GM20000 (cell line): ENCODE data around the gene TMEM213.

Experiments used
- DNase-seq: peaks from one replicate; pipeline ENCODE4 v3.0.0; 2012; ENCODE audit warnings: low spot score
- TF ChIP-seq, protein P1 (sequence below): IDR thresholded peaks from 2 replicates; pipeline ENCODE4 v1.5.1; 2012; ENCODE audit warnings: mild to moderate bottlenecking, control low read depth; ENCODE audit errors: extremely low read depth, missing control alignments

Gene TMEM213

DNA sequence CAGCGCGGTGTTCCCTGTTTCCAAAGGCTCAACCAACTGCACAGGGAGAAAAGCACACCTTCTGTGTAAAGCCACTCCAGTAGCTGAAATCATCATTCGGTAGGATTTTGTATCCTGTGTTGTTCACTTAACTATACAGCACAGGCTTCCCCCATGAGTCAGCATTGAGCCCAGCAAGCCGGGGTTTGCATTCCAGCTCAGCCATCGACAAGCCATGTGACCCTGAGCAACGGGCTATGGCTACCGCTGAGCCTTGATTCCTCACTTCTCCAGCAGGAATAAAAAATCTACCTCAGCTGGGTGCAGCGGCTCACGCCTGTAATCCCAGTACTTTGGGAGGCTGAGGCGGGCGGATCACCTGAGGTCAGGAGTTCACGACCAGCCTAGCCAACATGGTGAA is 44.3 kb downstream of the TMEM213 start:
- TF ChIP-seq, protein P1, sequence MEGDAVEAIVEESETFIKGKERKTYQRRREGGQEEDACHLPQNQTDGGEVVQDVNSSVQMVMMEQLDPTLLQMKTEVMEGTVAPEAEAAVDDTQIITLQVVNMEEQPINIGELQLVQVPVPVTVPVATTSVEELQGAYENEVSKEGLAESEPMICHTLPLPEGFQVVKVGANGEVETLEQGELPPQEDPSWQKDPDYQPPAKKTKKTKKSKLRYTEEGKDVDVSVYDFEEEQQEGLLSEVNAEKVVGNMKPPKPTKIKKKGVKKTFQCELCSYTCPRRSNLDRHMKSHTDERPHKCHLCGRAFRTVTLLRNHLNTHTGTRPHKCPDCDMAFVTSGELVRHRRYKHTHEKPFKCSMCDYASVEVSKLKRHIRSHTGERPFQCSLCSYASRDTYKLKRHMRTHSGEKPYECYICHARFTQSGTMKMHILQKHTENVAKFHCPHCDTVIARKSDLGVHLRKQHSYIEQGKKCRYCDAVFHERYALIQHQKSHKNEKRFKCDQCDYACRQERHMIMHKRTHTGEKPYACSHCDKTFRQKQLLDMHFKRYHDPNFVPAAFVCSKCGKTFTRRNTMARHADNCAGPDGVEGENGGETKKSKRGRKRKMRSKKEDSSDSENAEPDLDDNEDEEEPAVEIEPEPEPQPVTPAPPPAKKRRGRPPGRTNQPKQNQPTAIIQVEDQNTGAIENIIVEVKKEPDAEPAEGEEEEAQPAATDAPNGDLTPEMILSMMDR = no peak
- no peak for DNase-seq

DNA sequence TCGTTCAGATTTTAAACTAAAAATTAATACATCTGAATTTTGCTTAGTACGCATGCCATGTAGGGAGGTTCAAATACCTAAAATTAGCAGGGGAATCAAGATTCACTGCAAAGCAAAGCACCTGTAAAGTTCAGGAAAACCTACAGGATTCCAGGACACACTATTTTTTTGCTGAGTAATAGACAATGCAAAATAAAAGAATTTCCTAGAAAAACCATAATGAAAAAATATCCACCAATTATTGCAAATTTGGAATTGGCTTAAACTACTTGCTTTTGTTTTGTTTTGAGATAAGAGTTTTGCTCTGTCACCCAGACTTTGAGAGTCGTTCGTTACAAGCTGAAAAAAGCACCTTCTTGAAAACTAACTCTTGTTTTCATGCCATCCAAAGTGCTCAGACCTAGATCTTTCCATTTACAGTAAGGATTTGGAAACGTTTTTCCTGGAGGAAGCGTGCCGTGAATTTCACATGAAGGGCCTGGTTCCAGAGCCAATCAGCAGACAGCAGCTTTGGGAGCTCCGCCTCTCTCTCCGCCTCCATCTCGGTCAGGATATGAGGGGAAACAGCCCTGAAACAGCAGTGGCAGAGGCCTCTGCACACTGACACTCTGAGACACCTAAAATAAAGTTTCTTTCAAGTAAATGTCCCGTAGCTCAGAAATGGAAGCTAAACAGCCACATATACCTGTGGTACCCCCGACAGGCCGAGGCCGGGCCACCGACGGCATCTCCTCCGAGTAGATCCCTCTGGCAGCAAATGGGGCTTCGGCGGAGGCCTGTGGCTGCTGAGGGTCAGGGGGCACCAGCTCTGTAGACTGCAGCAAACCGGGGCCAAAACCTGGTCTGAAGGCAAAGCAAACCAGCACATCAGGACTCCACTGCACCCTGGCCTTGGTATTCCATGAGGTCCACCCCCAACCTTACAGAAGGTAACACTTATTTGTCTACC is 46.1 kb downstream of the TMEM213 start:
- no peak for DNase-seq
- TF ChIP-seq, protein P1 = no peak

DNA sequence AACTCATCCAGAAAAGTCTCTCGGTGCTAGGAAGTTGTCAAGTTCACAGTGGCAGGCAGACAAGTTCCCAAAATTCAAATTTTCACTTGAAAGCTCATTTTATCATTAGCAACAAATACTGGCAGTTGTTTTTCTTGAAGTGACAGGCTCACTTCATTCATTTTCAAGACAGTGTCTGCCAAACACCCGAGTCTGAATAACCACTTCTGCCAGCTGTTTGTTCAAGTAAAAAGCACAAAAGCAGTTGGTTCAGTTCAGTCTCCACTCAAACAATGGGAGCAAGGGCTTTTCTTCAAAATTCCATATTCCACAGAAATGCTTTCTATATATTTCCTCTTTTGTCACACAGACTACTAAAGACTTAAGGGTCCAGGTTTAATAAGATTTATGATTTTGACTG is 47.9 kb downstream of the TMEM213 start:
- TF ChIP-seq, protein P1 = no peak
- no peak for DNase-seq

DNA sequence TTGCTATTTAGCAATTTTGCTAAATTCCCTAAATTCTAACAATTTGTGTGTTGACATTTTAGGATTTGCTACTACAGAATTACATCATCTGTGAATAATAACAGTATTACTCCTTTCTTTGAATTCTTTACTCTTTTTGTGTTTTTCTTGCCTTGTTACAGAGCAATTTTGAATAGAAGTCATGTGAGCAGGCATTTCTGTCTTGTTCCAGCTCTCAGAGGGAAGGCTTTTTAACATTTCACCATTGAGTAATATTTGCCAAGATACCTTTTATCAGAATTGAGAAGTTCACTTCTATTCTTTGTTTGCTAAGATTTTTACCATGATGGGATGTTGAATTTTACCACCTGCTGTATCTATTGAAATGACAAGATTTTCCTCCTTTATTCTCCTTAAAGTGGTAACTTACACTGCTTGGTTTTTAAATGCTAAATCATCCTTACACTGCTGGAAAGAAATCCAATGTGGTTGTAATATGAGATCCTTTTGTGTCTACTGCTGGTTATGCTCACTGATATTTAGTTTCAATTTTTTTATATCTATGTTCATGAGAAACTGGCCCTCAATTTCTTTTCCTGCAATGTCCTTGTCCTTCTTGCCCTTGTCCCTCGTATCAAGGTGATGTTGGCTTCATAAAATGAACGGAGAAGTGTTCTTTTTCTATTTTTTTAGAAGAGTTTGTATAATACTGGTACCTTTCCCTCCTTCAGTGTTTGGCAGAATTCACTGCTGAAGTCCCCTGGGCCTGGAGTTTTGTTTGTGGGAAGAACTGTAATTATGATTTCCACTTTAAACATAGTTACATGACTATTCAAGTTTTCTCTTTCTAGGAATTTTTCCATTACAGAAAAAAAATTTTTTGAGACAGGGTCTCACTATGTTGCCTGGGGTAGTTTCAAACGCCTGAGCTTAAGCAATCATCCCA is 50.5 kb downstream of the TMEM213 start:
- TF ChIP-seq, protein P1 = no peak

DNA sequence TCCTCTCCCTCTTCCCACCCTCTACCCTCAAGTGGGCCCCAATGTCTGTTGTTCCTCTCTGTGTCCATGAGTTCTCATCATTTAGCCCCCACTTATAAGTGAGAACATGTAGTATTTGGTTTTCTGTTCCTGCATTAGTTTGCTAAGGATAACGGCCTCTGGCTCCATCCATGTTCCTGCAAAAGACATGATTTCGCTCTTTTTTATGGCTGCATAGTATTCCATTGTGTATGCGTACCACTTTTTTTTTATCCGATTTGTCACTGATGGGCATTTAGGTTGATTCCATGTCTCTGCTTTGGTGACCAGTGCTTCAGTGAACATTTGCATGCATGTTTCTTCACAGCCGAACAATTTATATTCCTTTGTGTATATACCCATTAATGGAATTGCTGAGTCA is 51.9 kb downstream of the TMEM213 start:
- no peak for DNase-seq
- TF ChIP-seq, protein P1 = no peak

More for the DNA sequence above, 50.5 kb downstream of the TMEM213 start:
- DNase-seq = no peak

DNA sequence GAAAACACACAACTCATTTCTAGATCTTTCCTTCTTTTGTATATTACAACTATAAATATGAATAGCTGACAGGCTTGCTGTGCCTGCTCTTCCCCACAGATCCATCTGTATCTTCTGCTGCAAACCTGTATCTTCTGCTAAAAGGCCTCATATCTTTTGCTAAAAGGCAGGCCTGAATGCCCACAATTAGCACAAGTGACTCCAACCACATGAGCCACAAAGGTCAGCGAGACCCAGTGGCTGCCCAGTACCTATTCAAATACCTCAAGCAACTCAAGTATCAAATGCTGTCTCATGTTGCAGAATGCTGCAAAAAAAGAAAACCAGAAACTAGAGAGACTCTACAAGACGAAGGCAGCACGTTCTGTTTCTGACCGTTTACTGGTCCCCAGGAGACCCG is 54.7 kb downstream of the TMEM213 start:
- DNase-seq = no peak
- TF ChIP-seq, protein P1 = no peak

DNA sequence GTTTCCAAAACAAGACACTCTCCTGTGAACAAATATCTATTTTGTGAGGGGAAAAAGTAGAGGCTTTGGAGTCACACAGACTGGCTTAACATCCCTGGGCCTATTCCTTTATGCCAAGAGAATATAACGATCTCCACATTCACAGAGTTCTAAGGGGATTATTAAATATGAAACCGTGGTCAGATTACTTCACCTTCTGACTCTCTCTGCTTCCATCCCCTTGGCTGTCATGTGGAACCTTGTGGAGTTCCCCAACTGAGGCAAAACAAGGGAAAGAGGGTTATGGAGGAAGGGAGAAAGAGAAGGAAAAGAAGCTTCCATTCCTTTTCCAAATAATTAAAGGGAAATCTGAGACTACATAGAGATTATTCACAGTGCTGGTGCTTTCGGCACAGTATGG is 55.7 kb downstream of the TMEM213 start:
- TF ChIP-seq, protein P1 = no peak
- no peak for DNase-seq
